ENCODE data around the gene DDX54. TPM values are rescaled to one million over a fixed set of nuclear protein-coding genes. Genes with fewer than 3 reads are reported as not detected.

Gene DDX54
- total and polyA plus RNA-seq, 2 of the 8 experiments (the other 6 are each of a cell fraction or from before 2014, with no cell fraction given), result 64.9 to 113 TPM

- H4K8ac ChIP-seq (ENCODE audit: extremely low read depth, insufficient read depth, low read length), result no peak overlapping the region
- H3K4me2 ChIP-seq (ENCODE audit: insufficient read depth in 1 of 2, low read depth in 2 of 2, low read length in 2 of 2), result no peak overlapping the region
- H3K9me3 ChIP-seq (ENCODE audit: insufficient read depth in 2 of 2, low read depth in 1 of 2, low read length in 1 of 2), result no peaks in the 10 kb centered on the region
- no peaks in the 10 kb centered on the region for H3K36me3 ChIP-seq (ENCODE audit: control insufficient read depth in 2 of 4, insufficient read depth in 4 of 4, low read length in 3 of 4)
- DNase-seq (ENCODE audit: low read depth in 1 of 2, low spot score in 2 of 2) (no peak), FAIRE-seq (no peak)
- no peak overlapping the region for H3K9ac ChIP-seq (replicated peaks in 1 of 4; ENCODE audit: extremely low read depth in 1 of 4, low read depth in 3 of 4, low read length in 3 of 4)
- no peaks in the 10 kb centered on the region for H3K79me1 ChIP-seq (ENCODE audit: low read depth, low read length)
- no peak overlapping the region for H3K4me3 ChIP-seq (ENCODE audit: extremely low read depth in 1 of 4, insufficient read depth in 2 of 4, low read depth in 3 of 4, low read length in 4 of 4)
- ChIA-PET CTCF (ENCODE audit: partially characterized antibody) (interaction anchor here (0.6 to 1.9 kb wide), 7 partner anchors 10 to 228 kb away, joined by 3 to 10 read pairs (median 4); no protein-coding TSS in a partner anchor), POLR2A (ENCODE audit: partially characterized antibody) (interaction anchor here (0.6 to 3.5 kb wide), 5 partner anchors 12 to 97 kb away, joined by 3 to 30 read pairs (median 5); partner anchors contain the start of genes DDX54, RITA1 and TPCN1)
- peak overlapping the region; percentile 93; the same call in 1 of the 2 replicates for H2AK5ac ChIP-seq (ENCODE audit: low read depth, low read length)
- H3K27me3 ChIP-seq (replicated peaks in 1 of 4; ENCODE audit: control insufficient read depth in 3 of 4, extremely low read depth in 1 of 4, insufficient read depth in 3 of 4, low read length in 3 of 4), result no peaks in the 10 kb centered on the region
- no peak overlapping the region for H3K23ac ChIP-seq (ENCODE audit: insufficient read length)
- no peak overlapping the region for H2BK15ac ChIP-seq (ENCODE audit: low read length)
- peak overlapping the region; percentile 33; the same call in 1 of the 2 replicates for H2BK12ac ChIP-seq (ENCODE audit: low read depth, low read length)
- H3K27ac ChIP-seq (ENCODE audit: low read depth, low read length), result no peak overlapping the region
- peaks cover 0 to 5% (median 0%) of the 10 kb centered on the region in 4 experiments; a peak in 2 of 7 replicates for H3K4me1 ChIP-seq (replicated peaks in 1 of 4; ENCODE audit: control insufficient read depth in 3 of 4, insufficient read depth in 4 of 4, low read length in 3 of 4)
- no peak overlapping the region for H2BK5ac ChIP-seq (ENCODE audit: low read depth, low read length)
- no peak overlapping the region for H2BK120ac ChIP-seq (replicated peaks; ENCODE audit: low read depth, low read length)
- H4K5ac ChIP-seq (ENCODE audit: insufficient read length, low read depth, low read length), result no peak overlapping the region
- H3K4ac ChIP-seq (replicated peaks; ENCODE audit: insufficient read length, low read depth, low read length), result no peak overlapping the region
- no peak for TF ChIP-seq TAF1 (IDR thresholded peaks at IDR 0.05; ENCODE audit: low read depth, low read length)
- no peak overlapping the region for H2AFZ ChIP-seq (ENCODE audit: low read length)
- no peaks in the 10 kb centered on the region for H4K20me1 ChIP-seq (replicated peaks in 1 of 2; ENCODE audit: control insufficient read depth in 1 of 2, insufficient read depth in 2 of 2, low read length in 2 of 2)
- H3K56ac ChIP-seq (replicated peaks; ENCODE audit: insufficient read length, low read depth, low read length), result no peak overlapping the region
- no peak overlapping the region for H3K14ac ChIP-seq (ENCODE audit: insufficient read length)
- no peaks in the 10 kb centered on the region for H3K79me2 ChIP-seq (ENCODE audit: control insufficient read depth in 1 of 2, insufficient read depth in 2 of 2, low read length in 2 of 2)
- no peak overlapping the region for H3K18ac ChIP-seq (ENCODE audit: extremely low read depth, low read length)
- 91% methylated on average over 8 of the region's 8 CpGs; no CpG with 5 or more reads in 1 of the 2 experiments for WGBS, 2 experiments (ENCODE audit: extremely low coverage in 1 of 2, insufficient coverage in 1 of 2, insufficient read length in 1 of 2, insufficient replicate concordance in 2 of 2, low coverage in 1 of 2, low lambda C conversion rate in 2 of 2, missing lambda C conversion rate in 1 of 2)
- H3K23me2 ChIP-seq (ENCODE audit: low read depth, low read length), result no peaks in the 10 kb centered on the region
- no peak overlapping the region for H4K91ac ChIP-seq (replicated peaks; ENCODE audit: insufficient read length, low read length)
- H2BK20ac ChIP-seq (ENCODE audit: low read length), result no peak overlapping the region
Measured at GRCh38 chr12:113197518-113198077, 12.3 kb upstream of the DDX54 start.
